Effector memory CD4-positive, alpha-beta T cell (primary cell): Measurements from ENCODE around the gene FBXO48.
"Not testable (repeated sequence)": the region's sequence is repeated elsewhere in the genome, so short reads cannot be mapped to it uniquely, and the experiment has no call there.

Experiments used
- DNase-seq, 3 donors: peaks; one replicate each; pipeline ENCODE4 v3.0.0-alpha.2; 2020
- H3K27ac ChIP-seq: 2 replicates; pipeline ENCODE4 v1.7.0; 2013; ENCODE audit warnings: mild to moderate bottlenecking, low read length, moderate library complexity; ENCODE audit not compliant: insufficient read depth, poor library complexity, severe bottlenecking
- H3K27me3 ChIP-seq: replicated peaks from 2 replicates; pipeline ENCODE4 v1.7.0; 2013; ENCODE audit warnings: mild to moderate bottlenecking, low read length; ENCODE audit not compliant: insufficient read depth, control insufficient read depth, poor library complexity, severe bottlenecking
- H3K36me3 ChIP-seq: 2 replicates; pipeline ENCODE4 v1.7.0; 2013; ENCODE audit warnings: mild to moderate bottlenecking, low read length, moderate library complexity; ENCODE audit not compliant: control insufficient read depth, insufficient read depth
- H3K4me1 ChIP-seq: 2 replicates; pipeline ENCODE4 v1.7.0; 2013; ENCODE audit warnings: low read length, mild to moderate bottlenecking; ENCODE audit not compliant: control insufficient read depth, insufficient read depth, poor library complexity, severe bottlenecking
- H3K4me3 ChIP-seq: 2 replicates; pipeline ENCODE4 v1.7.0; 2013; ENCODE audit warnings: low read length, low read depth, mild to moderate bottlenecking; ENCODE audit not compliant: insufficient read depth, poor library complexity, severe bottlenecking
- H3K9me3 ChIP-seq: 2 replicates; pipeline ENCODE4 v1.7.0; 2013; ENCODE audit warnings: mild to moderate bottlenecking, low read length, moderate library complexity; ENCODE audit not compliant: control insufficient read depth

FBXO48 gene

GRCh38 chr2:68499133-68499532 lies 32.0 kb upstream of the FBXO48 start:
- Histone ChIP-seq H3K27ac (no peak overlapping the region), H3K9me3 (no peaks in the 10 kb centered on the region), H3K4me3 (no peak overlapping the region), H3K27me3 (no peaks in the 10 kb centered on the region), H3K36me3 (no peaks in the 10 kb centered on the region), H3K4me1 (no peaks in the 10 kb centered on the region)
- no peak for DNase-seq

GRCh38 chr2:68491582-68491981 lies 24.5 kb upstream of the FBXO48 start:
- no peak for DNase-seq
- Histone ChIP-seq H3K9me3 (no peaks in the 10 kb centered on the region), H3K27ac (no peak overlapping the region), H3K4me3 (no peak overlapping the region), H3K4me1 (no peaks in the 10 kb centered on the region), H3K27me3 (no peaks in the 10 kb centered on the region), H3K36me3 (no peaks in the 10 kb centered on the region)

GRCh38 chr2:68489282-68489681 lies 22.2 kb upstream of the FBXO48 start:
- Histone ChIP-seq H3K9me3 (no peaks in the 10 kb centered on the region), H3K36me3 (no peaks in the 10 kb centered on the region), H3K27ac (no peak overlapping the region), H3K4me1 (no peaks in the 10 kb centered on the region), H3K27me3 (no peaks in the 10 kb centered on the region), H3K4me3 (no peak overlapping the region)
- no peak for DNase-seq

GRCh38 chr2:68488605-68489004 lies 21.5 kb upstream of the FBXO48 start:
- H3K36me3 ChIP-seq, H3K9me3 ChIP-seq, H3K4me3 ChIP-seq, H3K4me1 ChIP-seq, DNase-seq, H3K27me3 ChIP-seq, H3K27ac ChIP-seq: not testable (repeated sequence)

- no peaks in the 10 kb centered on the region for H3K27me3 ChIP-seq
- H3K4me3 ChIP-seq: no peak overlapping the region
- H3K27ac ChIP-seq: no peak overlapping the region
- DNase-seq: no peak
- H3K36me3 ChIP-seq: no peaks in the 10 kb centered on the region
- H3K9me3 ChIP-seq: no peaks in the 10 kb centered on the region
- no peaks in the 10 kb centered on the region for H3K4me1 ChIP-seq
These were observed 20.8 kb upstream of the FBXO48 start for GRCh38 chr2:68487773-68488355.

- no peak for DNase-seq
- Histone ChIP-seq H3K4me1 (no peaks in the 10 kb centered on the region), H3K27me3 (no peaks in the 10 kb centered on the region), H3K4me3 (no peak overlapping the region), H3K36me3 (no peaks in the 10 kb centered on the region), H3K27ac (no peak overlapping the region), H3K9me3 (no peaks in the 10 kb centered on the region)
These were observed 15.9 kb upstream of the FBXO48 start for GRCh38 chr2:68483011-68483410.

- DNase-seq: no peak
- Histone ChIP-seq H3K36me3 (no peaks in the 10 kb centered on the region), H3K9me3 (no peaks in the 10 kb centered on the region), H3K4me3 (no peak overlapping the region), H3K4me1 (no peaks in the 10 kb centered on the region), H3K27me3 (no peaks in the 10 kb centered on the region), H3K27ac (no peak overlapping the region)
These were observed 15.3 kb upstream of the FBXO48 start for GRCh38 chr2:68482296-68482820.

- no peak overlapping the region for H3K27ac ChIP-seq
- no peak overlapping the region for H3K4me3 ChIP-seq
- H3K27me3 ChIP-seq: no peaks in the 10 kb centered on the region
- no peaks in the 10 kb centered on the region for H3K36me3 ChIP-seq
- no peak for DNase-seq
- no peaks in the 10 kb centered on the region for H3K9me3 ChIP-seq
- no peaks in the 10 kb centered on the region for H3K4me1 ChIP-seq
These were observed 11.6 kb upstream of the FBXO48 start for GRCh38 chr2:68478688-68479087.

- DNase-seq: no peak
- Histone ChIP-seq H3K36me3 (no peaks in the 10 kb centered on the region), H3K27me3 (no peaks in the 10 kb centered on the region), H3K4me1 (no peaks in the 10 kb centered on the region), H3K27ac (no peak overlapping the region), H3K9me3 (no peaks in the 10 kb centered on the region), H3K4me3 (no peak overlapping the region)
These were observed 9.4 kb upstream of the FBXO48 start for GRCh38 chr2:68476454-68476853.

- no peaks in the 10 kb centered on the region for H3K9me3 ChIP-seq
- H3K4me1 ChIP-seq: no peaks in the 10 kb centered on the region
- H3K27ac ChIP-seq: no peak overlapping the region
- H3K36me3 ChIP-seq: no peaks in the 10 kb centered on the region
- H3K4me3 ChIP-seq: no peak overlapping the region
- no peaks in the 10 kb centered on the region for H3K27me3 ChIP-seq
- DNase-seq: no peak
These were observed 8.5 kb upstream of the FBXO48 start for GRCh38 chr2:68475576-68475975.
